IgD-negative memory B cell (primary cell): ENCODE data around the gene LGALS3. TPM values are rescaled to one million over a fixed set of nuclear protein-coding genes. Genes with fewer than 3 reads are reported as not detected.

Experiments
- H3K27ac Mint-ChIP-seq, 3 donors: one replicate each; pipeline ENCODE4 v1.8.0; 2020 to 2022; ENCODE audit warnings: mild to moderate bottlenecking in 3 of 3, mixed read lengths in 3 of 3, moderate library complexity in 1 of 3
- H3K27me3 Mint-ChIP-seq: one replicate; pipeline ENCODE4 v1.8.0; 2021; ENCODE audit warnings: mixed read lengths
- H3K36me3 Mint-ChIP-seq: one replicate; pipeline ENCODE4 v1.8.0; 2020; ENCODE audit warnings: mild to moderate bottlenecking, mixed read lengths
- H3K4me1 Mint-ChIP-seq, 3 donors: one replicate each; pipeline ENCODE4 v1.8.0; 2020 to 2022; ENCODE audit warnings: mixed read lengths in 3 of 3, mild to moderate bottlenecking in 1 of 3
- H3K4me3 Mint-ChIP-seq, 4 donors: one replicate each; pipeline ENCODE4 v1.8.0; 2020 to 2022; ENCODE audit warnings: mild to moderate bottlenecking in 4 of 4, mixed read lengths in 4 of 4, moderate library complexity in 3 of 4
- H3K9me3 Mint-ChIP-seq, 3 donors: one replicate each; pipeline ENCODE4 v1.8.0; 2020 to 2021; ENCODE audit warnings: mixed read lengths in 3 of 3, mild to moderate bottlenecking in 1 of 3
- polyA plus RNA-seq: library from polyadenylated mRNA; unstranded; fragments of 300-500 nt; fragmentation: Illumina TruSeq; gene quantifications from one replicate; pipeline ENCODE4 v1.2.3, GENCODE V29; 2021

The LGALS3 gene
- polyA plus RNA-seq, 1 donor from 2014 or later = 7.6 TPM

- peak overlapping the region in 3 of 4 donors; percentile 44 to 93 (median 80) for H3K4me3 Mint-ChIP-seq
- peaks cover 25 to 32% (median 31%) of the 10 kb centered on the region in 3 donors for H3K4me1 Mint-ChIP-seq
- peak overlapping the region in 2 of 3 donors; percentile 69 to 95 for H3K27ac Mint-ChIP-seq
- no peaks in the 10 kb centered on the region for H3K27me3 Mint-ChIP-seq
- H3K9me3 Mint-ChIP-seq = no peaks in the 10 kb centered on the region
- H3K36me3 Mint-ChIP-seq = peaks cover 3% of the 10 kb centered on the region
Measured at GRCh38 chr14:55103971-55104954, 24.8 kb upstream of the LGALS3 start.

DNA sequence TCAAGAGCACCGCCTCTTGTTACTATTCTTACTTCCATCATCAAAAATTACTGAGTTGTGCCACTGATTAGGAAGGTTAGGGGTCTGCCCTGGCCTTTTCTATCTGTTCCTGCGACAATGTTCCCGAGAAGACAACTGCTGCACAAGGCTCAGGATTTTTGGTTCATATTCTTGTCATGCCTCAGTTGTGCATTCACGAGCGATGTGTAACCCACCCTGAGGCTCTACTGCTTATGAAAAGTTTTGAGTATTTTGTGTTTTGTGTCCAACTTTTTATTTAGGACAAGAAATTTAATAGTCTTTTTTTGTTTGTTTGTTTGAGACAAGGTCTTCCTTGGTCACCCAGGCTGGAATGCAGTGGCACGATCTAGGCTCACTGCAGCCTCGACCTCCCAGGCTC is 23.1 kb upstream of the LGALS3 start:
- Mint-ChIP-seq H3K27me3 (peaks cover under 1% of the 10 kb centered on the region), H3K27ac (no peak overlapping the region), H3K4me1 (peaks cover 23 to 27% (median 25%) of the 10 kb centered on the region in 3 donors), H3K36me3 (peaks cover 3% of the 10 kb centered on the region), H3K4me3 (no peak overlapping the region), H3K9me3 (no peaks in the 10 kb centered on the region)

DNA sequence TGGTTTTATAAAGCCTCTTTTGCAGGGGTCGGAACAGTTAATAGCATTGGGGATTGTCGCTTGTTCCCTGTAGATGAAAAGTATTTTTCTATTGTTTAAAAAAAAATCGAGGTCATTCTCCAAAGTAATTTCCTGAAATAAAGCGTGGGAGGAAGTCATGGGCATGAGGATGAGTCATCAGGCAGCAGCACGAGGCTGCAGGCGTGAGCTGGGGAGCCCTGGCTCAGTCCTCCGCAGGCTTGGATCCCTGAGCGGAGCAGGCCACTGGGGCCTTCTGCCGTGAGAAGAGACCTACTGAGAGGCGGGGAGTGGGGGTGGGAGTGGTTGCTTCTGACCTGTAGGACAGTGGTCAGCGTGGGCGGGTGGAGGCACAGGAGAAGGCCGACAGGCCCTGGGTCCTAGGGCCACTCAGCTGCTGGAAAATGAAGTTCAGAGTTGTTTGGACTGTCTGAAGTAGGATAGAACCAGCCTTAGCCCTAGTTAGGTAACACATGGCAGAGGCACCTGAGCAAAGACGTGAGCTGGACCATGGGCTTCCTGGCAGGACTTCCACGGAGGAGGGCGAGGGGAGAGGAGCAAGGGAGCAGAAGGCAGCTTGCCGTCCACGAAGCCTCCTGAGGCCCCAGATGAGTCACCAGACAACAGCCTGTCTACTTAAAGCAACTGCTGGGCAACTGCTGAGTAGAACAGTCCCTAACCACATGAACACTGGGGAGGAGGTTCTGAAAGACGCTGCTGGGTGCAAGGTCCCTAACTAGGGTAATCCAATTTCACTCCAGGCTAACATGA is 21.1 kb upstream of the LGALS3 start:
- peaks cover 4% of the 10 kb centered on the region for H3K27me3 Mint-ChIP-seq
- peaks cover 3% of the 10 kb centered on the region for H3K36me3 Mint-ChIP-seq
- H3K4me1 Mint-ChIP-seq = peaks cover 13 to 16% (median 15%) of the 10 kb centered on the region in 3 donors
- peak overlapping the region in 1 of 3 donors; percentile 74 for H3K27ac Mint-ChIP-seq
- H3K9me3 Mint-ChIP-seq = no peaks in the 10 kb centered on the region
- peak overlapping the region in 1 of 4 donors; percentile 57 for H3K4me3 Mint-ChIP-seq

GRCh38 chr14:55109836-55110235 is 19.2 kb upstream of the LGALS3 start:
- no peak overlapping the region for H3K27ac Mint-ChIP-seq
- peaks cover 0 to 2% (median 0%) of the 10 kb centered on the region in 3 donors for H3K4me1 Mint-ChIP-seq
- H3K4me3 Mint-ChIP-seq = no peak overlapping the region
- H3K36me3 Mint-ChIP-seq = peaks cover 3% of the 10 kb centered on the region
- peaks cover 4% of the 10 kb centered on the region for H3K27me3 Mint-ChIP-seq
- H3K9me3 Mint-ChIP-seq = no peaks in the 10 kb centered on the region

DNA sequence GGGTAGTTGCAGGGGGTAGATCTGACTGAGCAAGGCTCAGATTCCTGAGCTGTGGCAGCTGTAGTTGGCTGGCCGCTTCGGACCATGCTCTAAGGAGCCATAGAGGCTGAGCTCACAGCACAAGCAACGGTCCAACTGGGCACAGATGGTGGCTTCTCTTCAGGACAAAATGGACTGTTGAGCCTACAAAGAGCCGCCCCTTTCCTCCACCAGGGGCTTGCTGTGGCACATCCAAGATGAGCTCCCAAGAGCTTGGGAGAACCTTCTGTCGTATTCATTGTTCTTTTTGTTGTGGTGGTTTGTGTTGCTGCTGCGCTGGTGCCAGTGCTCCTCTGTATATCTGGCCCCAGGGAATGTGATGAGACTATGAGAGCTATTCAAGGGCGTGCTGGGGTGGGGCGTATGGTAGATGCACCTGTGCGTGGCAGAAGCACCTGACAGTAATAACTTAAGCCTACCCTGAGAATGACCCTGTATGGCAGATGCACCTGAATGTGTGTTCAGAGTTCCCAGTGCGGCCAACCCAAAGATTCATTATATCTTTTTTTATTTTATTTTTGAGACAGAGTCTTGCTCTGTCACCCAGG is 17.8 kb upstream of the LGALS3 start:
- no peaks in the 10 kb centered on the region for H3K9me3 Mint-ChIP-seq
- peaks cover 4% of the 10 kb centered on the region for H3K27me3 Mint-ChIP-seq

GRCh38 chr14:55114720-55115119 is 14.3 kb upstream of the LGALS3 start:
- H3K9me3 Mint-ChIP-seq = no peaks in the 10 kb centered on the region
- peaks cover 4% of the 10 kb centered on the region for H3K27me3 Mint-ChIP-seq
- no peaks in the 10 kb centered on the region for H3K4me1 Mint-ChIP-seq
- no peak overlapping the region for H3K4me3 Mint-ChIP-seq
- H3K27ac Mint-ChIP-seq = no peak overlapping the region
- H3K36me3 Mint-ChIP-seq = peaks cover 1% of the 10 kb centered on the region

More for the DNA sequence above, 17.8 kb upstream of the LGALS3 start:
- H3K36me3 Mint-ChIP-seq = peaks cover 4% of the 10 kb centered on the region
- H3K27ac Mint-ChIP-seq = no peak overlapping the region
- H3K4me1 Mint-ChIP-seq = peaks cover 0 to 2% (median 0%) of the 10 kb centered on the region in 3 donors
- no peak overlapping the region for H3K4me3 Mint-ChIP-seq

GRCh38 chr14:55115460-55115859 is 13.6 kb upstream of the LGALS3 start:
- Mint-ChIP-seq H3K9me3 (no peaks in the 10 kb centered on the region), H3K27me3 (peaks cover 4% of the 10 kb centered on the region), H3K27ac (no peak overlapping the region), H3K4me1 (no peaks in the 10 kb centered on the region), H3K36me3 (peaks cover 1% of the 10 kb centered on the region), H3K4me3 (no peak overlapping the region)

DNA sequence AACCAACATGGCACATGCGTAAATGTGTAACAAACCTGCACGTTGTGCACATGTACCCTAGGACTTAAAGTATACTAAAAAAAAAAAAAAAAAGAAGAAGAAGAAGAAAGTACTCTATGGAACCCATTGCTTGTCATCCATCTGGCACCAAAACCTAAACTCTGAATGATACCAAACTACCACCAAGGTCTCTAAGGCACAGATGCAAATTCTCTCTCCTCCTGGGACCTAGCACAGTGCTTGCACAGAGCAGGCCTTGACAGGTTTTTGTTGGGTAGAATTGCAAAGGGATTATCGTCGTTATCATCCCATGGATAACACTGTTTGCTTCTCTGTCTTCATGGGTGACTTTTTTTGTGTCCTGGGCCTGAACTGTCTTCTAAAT is 13.2 kb upstream of the LGALS3 start:
- no peaks in the 10 kb centered on the region for H3K9me3 Mint-ChIP-seq
- H3K4me1 Mint-ChIP-seq = no peaks in the 10 kb centered on the region
- peaks cover 1% of the 10 kb centered on the region for H3K36me3 Mint-ChIP-seq
- no peak overlapping the region for H3K27ac Mint-ChIP-seq
- H3K27me3 Mint-ChIP-seq = peaks cover 4% of the 10 kb centered on the region
- H3K4me3 Mint-ChIP-seq = peak overlapping the region in 1 of 4 donors; percentile 39

- no peak overlapping the region for H3K4me3 Mint-ChIP-seq
- H3K9me3 Mint-ChIP-seq = no peaks in the 10 kb centered on the region
- H3K27me3 Mint-ChIP-seq = no peaks in the 10 kb centered on the region
- H3K36me3 Mint-ChIP-seq = peaks cover 1% of the 10 kb centered on the region
- no peak overlapping the region for H3K27ac Mint-ChIP-seq
- H3K4me1 Mint-ChIP-seq = no peaks in the 10 kb centered on the region
Measured at GRCh38 chr14:55116246-55117030, 12.6 kb upstream of the LGALS3 start.

- Mint-ChIP-seq H3K36me3 (peaks cover 1% of the 10 kb centered on the region), H3K4me1 (no peaks in the 10 kb centered on the region), H3K9me3 (no peaks in the 10 kb centered on the region), H3K27me3 (no peaks in the 10 kb centered on the region), H3K27ac (no peak overlapping the region), H3K4me3 (no peak overlapping the region)
Measured at GRCh38 chr14:55117803-55118441, 11.1 kb upstream of the LGALS3 start.

GRCh38 chr14:55118761-55119160 is 10.3 kb upstream of the LGALS3 start:
- H3K27ac Mint-ChIP-seq = no peak overlapping the region
- H3K36me3 Mint-ChIP-seq = peaks cover 1% of the 10 kb centered on the region
- no peak overlapping the region for H3K4me3 Mint-ChIP-seq
- H3K9me3 Mint-ChIP-seq = no peaks in the 10 kb centered on the region
- H3K27me3 Mint-ChIP-seq = no peaks in the 10 kb centered on the region
- H3K4me1 Mint-ChIP-seq = no peaks in the 10 kb centered on the region

DNA sequence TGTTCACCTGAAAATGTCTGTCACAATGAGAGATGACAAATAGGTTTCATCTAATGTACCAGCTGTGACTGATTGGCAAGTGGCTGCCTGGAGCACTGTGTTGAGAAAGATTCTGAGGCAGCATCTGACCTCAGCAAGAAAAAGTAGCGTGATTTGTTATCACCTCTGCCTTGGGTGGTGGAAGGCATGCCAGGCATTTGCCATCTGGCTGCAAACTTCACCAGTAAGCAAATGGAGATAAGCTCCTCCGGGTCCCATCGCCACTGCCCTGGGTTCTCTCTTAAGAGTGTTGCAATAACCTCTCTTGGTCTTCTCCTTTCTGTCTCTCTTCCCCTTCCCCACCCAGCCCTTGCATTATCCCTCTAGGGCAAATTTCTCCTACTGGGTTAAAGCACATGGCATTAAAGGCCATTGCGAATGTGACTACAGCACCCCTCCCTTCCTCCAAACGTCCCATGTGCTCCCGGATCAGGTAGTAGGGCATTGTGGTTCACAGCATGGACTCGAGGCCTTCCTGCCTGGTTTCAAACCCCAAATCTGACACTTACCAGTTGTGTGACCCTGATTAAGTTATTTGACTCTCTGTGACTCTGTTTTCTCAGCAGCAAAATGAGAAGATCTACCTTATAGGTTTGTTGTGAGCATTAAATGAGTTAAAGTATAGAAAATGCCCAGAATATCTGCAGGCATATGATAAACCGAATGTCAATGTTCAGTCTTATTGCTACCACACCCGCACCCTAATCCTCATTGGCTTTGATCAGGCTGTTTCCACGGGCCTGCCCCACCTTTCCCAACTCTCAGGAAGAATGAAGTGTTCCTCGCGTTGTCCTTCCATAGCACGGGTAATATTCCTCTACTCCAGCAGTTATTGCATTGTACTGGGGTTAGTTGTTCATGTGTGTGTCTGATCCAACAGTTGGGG is 8.2 kb upstream of the LGALS3 start:
- Mint-ChIP-seq H3K9me3 (no peaks in the 10 kb centered on the region), H3K4me1 (peaks cover 0 to 6% (median 5%) of the 10 kb centered on the region in 3 donors), H3K27me3 (peaks cover 3% of the 10 kb centered on the region), H3K27ac (peak overlapping the region in 1 of 3 donors; percentile 40), H3K36me3 (peaks cover 1% of the 10 kb centered on the region), H3K4me3 (peak overlapping the region in 1 of 4 donors; percentile 9)
